ENCODE measurements around the gene SETD3. TPM values are rescaled to one million over a fixed set of nuclear protein-coding genes. Genes with fewer than 3 reads are reported as not detected.

SETD3 gene
- total and polyA plus RNA-seq, 2 experiments from 2014 or later = 40.7 to 68.0 TPM

GRCh38 chr14:99357916-99358390 lies 122.7 kb downstream of the SETD3 start:
- TF ChIP-seq POLR2AphosphoS5 (IDR thresholded peaks at IDR 0.05; ENCODE audit: low read depth) (no peak), ZNF114 (CRISPR knock-in tag; IDR thresholded peaks at IDR 0.05) (no peak), CREB1 (CRISPR knock-in tag; IDR thresholded peaks at IDR 0.05; ENCODE audit: low read depth) (no peak), EZH2 (IDR thresholded peaks at IDR 0.05; ENCODE audit: low read depth, unreplicated experiment) (no peak), EZH2phosphoT487 (IDR thresholded peaks at IDR 0.05; ENCODE audit: unreplicated experiment) (no peak)
- no peaks in the 10 kb centered on the region for H3K9me2 ChIP-seq (ENCODE audit: insufficient read depth)
- no peak overlapping the region for H3K4me3 ChIP-seq
- no peaks in the 10 kb centered on the region for H3K79me2 ChIP-seq (replicated peaks; ENCODE audit: insufficient read depth)
- DNase-seq (ENCODE audit: low spot score) (no peak), ATAC-seq (no peak)
- Mint-ChIP-seq H3K36me3 (ENCODE audit: low read depth) (no peaks in the 10 kb centered on the region), H3K4me1 (peaks cover 11% of the 10 kb centered on the region), H3K4me3 (no peak overlapping the region), H3K27me3 (ENCODE audit: insufficient read depth, low read depth, poor library complexity) (peaks cover 8% of the 10 kb centered on the region), H3K27ac (no peak overlapping the region), H3K9me3 (no peaks in the 10 kb centered on the region)
- no peak overlapping the region for H3K27ac ChIP-seq (ENCODE audit: low read depth)
- H3K4me1 ChIP-seq (ENCODE audit: insufficient read depth) = no peaks in the 10 kb centered on the region
- no peaks in the 10 kb centered on the region for H3K36me3 ChIP-seq (ENCODE audit: insufficient read depth)
- H2AFZ ChIP-seq = no peak overlapping the region
- H3F3A ChIP-seq (replicated peaks; ENCODE audit: low read depth) = no peaks in the 10 kb centered on the region
- H4K20me1 ChIP-seq (replicated peaks; ENCODE audit: insufficient read depth) = no peaks in the 10 kb centered on the region
- no peak overlapping the region for H3K4me2 ChIP-seq
- no peaks in the 10 kb centered on the region for H3K27me3 ChIP-seq (ENCODE audit: insufficient read depth)

- Histone ChIP-seq H3K4me2 (no peak overlapping the region), H2AFZ (no peak overlapping the region), H3K36me3 (ENCODE audit: insufficient read depth) (no peaks in the 10 kb centered on the region), H3F3A (replicated peaks; ENCODE audit: low read depth) (no peaks in the 10 kb centered on the region), H3K27ac (ENCODE audit: low read depth) (no peak overlapping the region), H3K4me1 (ENCODE audit: insufficient read depth) (no peaks in the 10 kb centered on the region), H3K27me3 (ENCODE audit: insufficient read depth) (no peaks in the 10 kb centered on the region), H3K79me2 (replicated peaks; ENCODE audit: insufficient read depth) (no peaks in the 10 kb centered on the region), H3K9me2 (ENCODE audit: insufficient read depth) (no peaks in the 10 kb centered on the region), H4K20me1 (replicated peaks; ENCODE audit: insufficient read depth) (no peaks in the 10 kb centered on the region), H3K4me3 (no peak overlapping the region)
- TF ChIP-seq JUNB (IDR thresholded peaks at IDR 0.05; ENCODE audit: unreplicated experiment) (no peak), ZNF331 (CRISPR knock-in tag; IDR thresholded peaks at IDR 0.05; ENCODE audit: low read depth) (no peak), POLR2AphosphoS5 (IDR thresholded peaks at IDR 0.05; ENCODE audit: low read depth) (no peak), EZH2phosphoT487 (IDR thresholded peaks at IDR 0.05; ENCODE audit: unreplicated experiment) (no peak), CREB1 (CRISPR knock-in tag; IDR thresholded peaks at IDR 0.05; ENCODE audit: low read depth) (no peak), REST (IDR thresholded peaks at IDR 0.05; ENCODE audit: unreplicated experiment) (no peak)
- DNase-seq (ENCODE audit: low spot score) (no peak), ATAC-seq (no peak)
- H3K4me1 Mint-ChIP-seq = peaks cover 6% of the 10 kb centered on the region; the same call in 2 of the 3 replicates
- no peak overlapping the region for H3K4me3 Mint-ChIP-seq
- no peaks in the 10 kb centered on the region for H3K36me3 Mint-ChIP-seq (ENCODE audit: low read depth)
- peaks cover 9% of the 10 kb centered on the region for H3K27me3 Mint-ChIP-seq (ENCODE audit: insufficient read depth, low read depth, poor library complexity)
- no peak overlapping the region for H3K27ac Mint-ChIP-seq
- no peaks in the 10 kb centered on the region for H3K9me3 Mint-ChIP-seq
Observed at GRCh38 chr14:99357151-99357915, 123.3 kb downstream of the SETD3 start.
